ENCODE data around the gene ZBTB18.

DNA sequence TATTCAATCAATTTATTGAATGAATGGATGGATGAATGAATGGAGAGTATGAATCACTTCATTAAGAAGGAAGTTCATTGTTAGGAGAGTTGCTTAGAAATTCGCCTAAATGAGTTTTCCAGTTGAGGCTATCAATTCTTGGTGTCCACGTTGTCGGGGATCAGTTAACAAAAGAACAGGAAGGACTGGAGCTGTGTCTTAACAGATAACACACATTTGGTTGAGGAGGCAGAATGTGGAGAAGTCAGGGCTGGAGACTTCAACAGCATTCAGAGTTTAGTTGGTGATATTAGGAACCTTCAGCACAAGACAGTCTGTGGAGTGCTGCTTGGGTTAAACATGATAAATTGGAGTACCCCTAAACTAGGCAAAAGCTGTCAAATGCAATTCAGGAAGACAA lies 33.7 kb downstream of the ZBTB18 start:
- TF ChIP-seq, protein P1, sequence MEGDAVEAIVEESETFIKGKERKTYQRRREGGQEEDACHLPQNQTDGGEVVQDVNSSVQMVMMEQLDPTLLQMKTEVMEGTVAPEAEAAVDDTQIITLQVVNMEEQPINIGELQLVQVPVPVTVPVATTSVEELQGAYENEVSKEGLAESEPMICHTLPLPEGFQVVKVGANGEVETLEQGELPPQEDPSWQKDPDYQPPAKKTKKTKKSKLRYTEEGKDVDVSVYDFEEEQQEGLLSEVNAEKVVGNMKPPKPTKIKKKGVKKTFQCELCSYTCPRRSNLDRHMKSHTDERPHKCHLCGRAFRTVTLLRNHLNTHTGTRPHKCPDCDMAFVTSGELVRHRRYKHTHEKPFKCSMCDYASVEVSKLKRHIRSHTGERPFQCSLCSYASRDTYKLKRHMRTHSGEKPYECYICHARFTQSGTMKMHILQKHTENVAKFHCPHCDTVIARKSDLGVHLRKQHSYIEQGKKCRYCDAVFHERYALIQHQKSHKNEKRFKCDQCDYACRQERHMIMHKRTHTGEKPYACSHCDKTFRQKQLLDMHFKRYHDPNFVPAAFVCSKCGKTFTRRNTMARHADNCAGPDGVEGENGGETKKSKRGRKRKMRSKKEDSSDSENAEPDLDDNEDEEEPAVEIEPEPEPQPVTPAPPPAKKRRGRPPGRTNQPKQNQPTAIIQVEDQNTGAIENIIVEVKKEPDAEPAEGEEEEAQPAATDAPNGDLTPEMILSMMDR (IDR thresholded peaks at IDR 0.05; ENCODE audit: poor library complexity), result no peak
- no peak for TF ChIP-seq EZH2 (IDR thresholded peaks at IDR 0.05; ENCODE audit: borderline replicate concordance)
- TF ChIP-seq EZH2phosphoT487 (IDR thresholded peaks at IDR 0.05; ENCODE audit: low read depth, severe bottlenecking, unreplicated experiment), result no peak

Data from hepatocyte (in vitro differentiated cells).